HG03045 (cell line): Measurements from ENCODE around the gene MR1.

Experiments
- ATAC-seq: cut with Tn5 transposase; IDR thresholded peaks from one replicate; pipeline ENCODE4 v1.9.1; 2021; ENCODE audit warnings: mild to moderate bottlenecking, moderate library complexity; ENCODE audit not compliant: unreplicated experiment

MR1 gene

GRCh38 chr1:181104790-181105133 lies 71.0 kb downstream of the MR1 start:
- ATAC-seq = peak; percentile 30

GRCh38 chr1:181105134-181106021 lies 71.6 kb downstream of the MR1 start:
- ATAC-seq = peak; percentile 75

GRCh38 chr1:181106022-181106312 lies 72.2 kb downstream of the MR1 start:
- ATAC-seq = no peak

- ATAC-seq = no peak
Measured at GRCh38 chr1:181106479-181106878, 72.7 kb downstream of the MR1 start.

- ATAC-seq = no peak
Measured at GRCh38 chr1:181107711-181108110, 73.9 kb downstream of the MR1 start.

GRCh38 chr1:181108304-181108867 lies 74.6 kb downstream of the MR1 start:
- ATAC-seq = no peak

- no peak for ATAC-seq
Measured at GRCh38 chr1:181110013-181110412, 76.2 kb downstream of the MR1 start.
